SU-DHL-6 (cell line): ENCODE data around the gene STK16.

Experiments
- CTCF ChIP-seq: fragments of 200-600 bp; sonication (generic); IDR thresholded peaks from one replicate; pipeline ENCODE4 v1.5.1; 2017; ENCODE audit warnings: antibody characterized with exemption, mild to moderate bottlenecking, low read length, moderate library complexity; ENCODE audit not compliant: insufficient read depth, poor library complexity, severe bottlenecking
- EZH2phosphoT487 ChIP-seq: fragments of 200-600 bp; sonication (generic), shearing (Covaris generic); conservative IDR thresholded peaks from 2 replicates; pipeline ENCODE4 v1.6.1; 2018; ENCODE audit warnings: mild to moderate bottlenecking, antibody characterized with exemption, low read length, moderate library complexity, mixed read lengths

- TF ChIP-seq CTCF (no peak), EZH2phosphoT487 (no peak)
Observed at GRCh38 chr2:219289537-219290361, 44.5 kb downstream of the STK16 start.
